ENCODE measurements around the gene SMDT1.

Gene SMDT1

GRCh38 chr22:42077486-42078125 lies 1.9 kb upstream of the SMDT1 start:
- no peak overlapping the region for H3K18ac ChIP-seq (ENCODE audit: low read length)
- no peak overlapping the region for H4K5ac ChIP-seq (ENCODE audit: low read length)

GRCh38 chr22:42078469-42079318 lies 806 bp upstream of the SMDT1 start:
- no CpG with 5 or more reads among the region's 24 CpGs for WGBS (ENCODE audit: extremely low coverage, insufficient coverage, low lambda C conversion rate)
- peak overlapping the region; percentile 45 for H3K27ac ChIP-seq (ENCODE audit: low read depth, low read length)
- H3K79me1 ChIP-seq (ENCODE audit: low read length): no peaks in the 10 kb centered on the region
- H3K36me3 ChIP-seq (ENCODE audit: control insufficient read depth, insufficient read depth, low read length): no peaks in the 10 kb centered on the region
- H3K4ac ChIP-seq (ENCODE audit: low read depth, low read length): peak overlapping the region; percentile 89
- H3K4me1 ChIP-seq (ENCODE audit: control insufficient read depth, low read depth, low read length): peaks cover 3% of the 10 kb centered on the region
- H2AK5ac ChIP-seq (ENCODE audit: low read length): no peak overlapping the region
- no peaks in the 10 kb centered on the region for H3K27me3 ChIP-seq (ENCODE audit: insufficient read depth, low read length, poor library complexity)
- peaks cover 2% of the 10 kb centered on the region for H3K79me2 ChIP-seq (ENCODE audit: control insufficient read depth, insufficient read depth, low read length)
- no peak overlapping the region for H2BK120ac ChIP-seq (ENCODE audit: low read depth, low read length)
- peak overlapping the region; percentile 65 for H4K8ac ChIP-seq (ENCODE audit: low read depth, low read length)
- no peak overlapping the region for H3K23ac ChIP-seq (ENCODE audit: low read length)
- peak overlapping the region; percentile 80 for H3K9ac ChIP-seq (ENCODE audit: low read length)
- peak overlapping the region; percentile 20 for H3K4me3 ChIP-seq (ENCODE audit: low read length)
- H2BK5ac ChIP-seq (ENCODE audit: low read length): no peak overlapping the region
- H3K56ac ChIP-seq (ENCODE audit: low read length): peak overlapping the region; percentile 94
- peak overlapping the region; percentile 77 for H3K18ac ChIP-seq (ENCODE audit: low read length)
- no peak overlapping the region for H2BK15ac ChIP-seq (replicated peaks; ENCODE audit: low read depth)
- peak overlapping the region; percentile 53 for H3K4me2 ChIP-seq (ENCODE audit: low read length)
- DNase-seq: no peak
- no peak overlapping the region for H4K5ac ChIP-seq (ENCODE audit: low read length)

More at GRCh38 chr22:42077486-42078125, 1.9 kb upstream of the SMDT1 start:
- H3K79me2 ChIP-seq (ENCODE audit: control insufficient read depth, insufficient read depth, low read length): peaks cover 2% of the 10 kb centered on the region
- no peak overlapping the region for H3K4ac ChIP-seq (ENCODE audit: low read depth, low read length)
- no peak overlapping the region for H2BK5ac ChIP-seq (ENCODE audit: low read length)
- DNase-seq: no peak
- no peak overlapping the region for H3K27ac ChIP-seq (ENCODE audit: low read depth, low read length)
- H3K4me2 ChIP-seq (ENCODE audit: low read length): no peak overlapping the region
- peaks cover 3% of the 10 kb centered on the region for H3K4me1 ChIP-seq (ENCODE audit: control insufficient read depth, low read depth, low read length)
- H3K79me1 ChIP-seq (ENCODE audit: low read length): no peaks in the 10 kb centered on the region
- no peak overlapping the region for H3K4me3 ChIP-seq (ENCODE audit: low read length)
- no peak overlapping the region for H4K8ac ChIP-seq (ENCODE audit: low read depth, low read length)
- no peak overlapping the region for H2BK120ac ChIP-seq (ENCODE audit: low read depth, low read length)
- no peak overlapping the region for H2AK5ac ChIP-seq (ENCODE audit: low read length)
- no peak overlapping the region for H2BK15ac ChIP-seq (replicated peaks; ENCODE audit: low read depth)
- H3K23ac ChIP-seq (ENCODE audit: low read length): no peak overlapping the region
- WGBS (ENCODE audit: extremely low coverage, insufficient coverage, low lambda C conversion rate): no CpG with 5 or more reads among the region's 21 CpGs
- no peaks in the 10 kb centered on the region for H3K27me3 ChIP-seq (ENCODE audit: insufficient read depth, low read length, poor library complexity)
- no peaks in the 10 kb centered on the region for H3K36me3 ChIP-seq (ENCODE audit: control insufficient read depth, insufficient read depth, low read length)
- H3K56ac ChIP-seq (ENCODE audit: low read length): no peak overlapping the region
- no peak overlapping the region for H3K9ac ChIP-seq (ENCODE audit: low read length)

- Histone ChIP-seq H4K8ac (ENCODE audit: low read depth, low read length) (no peak overlapping the region), H3K79me1 (ENCODE audit: low read length) (no peaks in the 10 kb centered on the region), H4K5ac (ENCODE audit: low read length) (no peak overlapping the region), H3K23ac (ENCODE audit: low read length) (no peak overlapping the region), H3K4me2 (ENCODE audit: low read length) (peak overlapping the region; percentile 82), H3K9ac (ENCODE audit: low read length) (peak overlapping the region; percentile 46), H3K36me3 (ENCODE audit: control insufficient read depth, insufficient read depth, low read length) (no peaks in the 10 kb centered on the region), H3K27me3 (ENCODE audit: insufficient read depth, low read length, poor library complexity) (no peaks in the 10 kb centered on the region), H3K56ac (ENCODE audit: low read length) (peak overlapping the region; percentile 73), H2BK5ac (ENCODE audit: low read length) (no peak overlapping the region), H2BK15ac (replicated peaks; ENCODE audit: low read depth) (no peak overlapping the region), H3K27ac (ENCODE audit: low read depth, low read length) (no peak overlapping the region), H2AK5ac (ENCODE audit: low read length) (no peak overlapping the region), H3K4me1 (ENCODE audit: control insufficient read depth, low read depth, low read length) (peaks cover 2% of the 10 kb centered on the region), H3K18ac (ENCODE audit: low read length) (no peak overlapping the region), H2BK120ac (ENCODE audit: low read depth, low read length) (no peak overlapping the region), H3K4me3 (ENCODE audit: low read length) (peak overlapping the region; percentile 32), H3K4ac (ENCODE audit: low read depth, low read length) (no peak overlapping the region), H3K79me2 (ENCODE audit: control insufficient read depth, insufficient read depth, low read length) (peaks cover 2% of the 10 kb centered on the region)
- no CpG with 5 or more reads among the region's 14 CpGs for whole genome bisulfite sequencing (ENCODE audit: extremely low coverage, insufficient coverage, low lambda C conversion rate)
- peak; percentile 25 for DNase-seq
These were observed 787 bp downstream of the SMDT1 start for GRCh38 chr22:42080287-42080686.

GRCh38 chr22:42083119-42083518 lies 3.6 kb downstream of the SMDT1 start:
- no peak overlapping the region for H3K27ac ChIP-seq (ENCODE audit: low read depth, low read length)
- H3K27me3 ChIP-seq (ENCODE audit: insufficient read depth, low read length, poor library complexity): no peaks in the 10 kb centered on the region
- H3K4me1 ChIP-seq (ENCODE audit: control insufficient read depth, low read depth, low read length): peaks cover 2% of the 10 kb centered on the region
- H4K5ac ChIP-seq (ENCODE audit: low read length): no peak overlapping the region
- peaks cover 9% of the 10 kb centered on the region for H3K36me3 ChIP-seq (ENCODE audit: control insufficient read depth, insufficient read depth, low read length)
- no peak overlapping the region for H3K18ac ChIP-seq (ENCODE audit: low read length)
- no peak overlapping the region for H3K23ac ChIP-seq (ENCODE audit: low read length)
- H2BK5ac ChIP-seq (ENCODE audit: low read length): no peak overlapping the region
- no peak overlapping the region for H3K56ac ChIP-seq (ENCODE audit: low read length)
- H2BK120ac ChIP-seq (ENCODE audit: low read depth, low read length): no peak overlapping the region
- no CpG with 5 or more reads among the region's 4 CpGs for WGBS (ENCODE audit: extremely low coverage, insufficient coverage, low lambda C conversion rate)
- peaks cover 2% of the 10 kb centered on the region for H3K79me2 ChIP-seq (ENCODE audit: control insufficient read depth, insufficient read depth, low read length)
- no peak overlapping the region for H3K4ac ChIP-seq (ENCODE audit: low read depth, low read length)
- no peak overlapping the region for H2AK5ac ChIP-seq (ENCODE audit: low read length)
- H3K79me1 ChIP-seq (ENCODE audit: low read length): peaks cover 2% of the 10 kb centered on the region
- no peak for DNase-seq
- no peak overlapping the region for H2BK15ac ChIP-seq (replicated peaks; ENCODE audit: low read depth)
- H3K4me3 ChIP-seq (ENCODE audit: low read length): no peak overlapping the region
- no peak overlapping the region for H3K4me2 ChIP-seq (ENCODE audit: low read length)
- H4K8ac ChIP-seq (ENCODE audit: low read depth, low read length): no peak overlapping the region
- no peak overlapping the region for H3K9ac ChIP-seq (ENCODE audit: low read length)

- Histone ChIP-seq H2BK5ac (ENCODE audit: low read length) (no peak overlapping the region), H3K56ac (ENCODE audit: low read length) (no peak overlapping the region), H3K27me3 (ENCODE audit: insufficient read depth, low read length, poor library complexity) (no peaks in the 10 kb centered on the region), H3K4me1 (ENCODE audit: control insufficient read depth, low read depth, low read length) (peaks cover 2% of the 10 kb centered on the region), H3K4me3 (ENCODE audit: low read length) (no peak overlapping the region), H3K79me1 (ENCODE audit: low read length) (peaks cover 10% of the 10 kb centered on the region), H3K36me3 (ENCODE audit: control insufficient read depth, insufficient read depth, low read length) (peaks cover 9% of the 10 kb centered on the region), H3K4me2 (ENCODE audit: low read length) (no peak overlapping the region), H2BK120ac (ENCODE audit: low read depth, low read length) (no peak overlapping the region), H4K8ac (ENCODE audit: low read depth, low read length) (no peak overlapping the region), H2AK5ac (ENCODE audit: low read length) (no peak overlapping the region), H3K23ac (ENCODE audit: low read length) (no peak overlapping the region), H3K79me2 (ENCODE audit: control insufficient read depth, insufficient read depth, low read length) (peaks cover 12% of the 10 kb centered on the region), H3K4ac (ENCODE audit: low read depth, low read length) (no peak overlapping the region), H4K5ac (ENCODE audit: low read length) (no peak overlapping the region), H3K9ac (ENCODE audit: low read length) (no peak overlapping the region), H3K27ac (ENCODE audit: low read depth, low read length) (no peak overlapping the region), H2BK15ac (replicated peaks; ENCODE audit: low read depth) (no peak overlapping the region), H3K18ac (ENCODE audit: low read length) (no peak overlapping the region)
- no peak for DNase-seq
- whole genome bisulfite sequencing (ENCODE audit: extremely low coverage, insufficient coverage, low lambda C conversion rate): no CpG with 5 or more reads among the region's 8 CpGs
These were observed 5.4 kb downstream of the SMDT1 start for GRCh38 chr22:42084874-42085273.

Measured in mesendoderm (in vitro differentiated cells).